Neural cell (in vitro differentiated cells): ENCODE results near the gene GPS1. TPM values are rescaled to one million over a fixed set of nuclear protein-coding genes. Genes with fewer than 3 reads are reported as not detected.

ENCODE experiments used
- H2AFZ ChIP-seq: fragments of 200-600, 300-800 bp; sonication (generic), shearing (Covaris generic); 2 replicates; pipeline ENCODE4 v1.6.0; 2014; ENCODE audit warnings: low read depth, mild to moderate bottlenecking, antibody characterized with exemption, low read length, moderate library complexity
- H3F3A ChIP-seq: fragments of 200-600 bp; shearing (Covaris generic); 2 replicates; pipeline ENCODE4 v1.6.1; 2016; ENCODE audit warnings: mild to moderate bottlenecking, moderate library complexity, mixed read lengths, antibody characterized with exemption, low read length; ENCODE audit not compliant: insufficient read depth, poor library complexity, severe bottlenecking
- H3K27ac ChIP-seq: fragments of 200-600, 300-800 bp; sonication (generic), shearing (Covaris generic); 2 replicates; pipeline ENCODE4 v1.5.1; 2014; ENCODE audit warnings: mild to moderate bottlenecking, low read length, moderate library complexity
- H3K27me3 ChIP-seq: fragments of 300-800, 200-600 bp; sonication (generic), shearing (Covaris generic); 2 replicates; pipeline ENCODE4 v1.6.0; 2014; ENCODE audit warnings: mild to moderate bottlenecking, low read depth, low read length, moderate library complexity; ENCODE audit not compliant: insufficient read depth
- H3K36me3 ChIP-seq: fragments of 300-800, 200-600 bp; sonication (generic), shearing (Covaris generic); 2 replicates; pipeline ENCODE4 v1.5.1; 2014; ENCODE audit warnings: mild to moderate bottlenecking, antibody characterized with exemption, low read length, moderate library complexity; ENCODE audit not compliant: insufficient read depth
- H3K4me2 ChIP-seq: fragments of 300-800, 200-600 bp; sonication (generic), shearing (Covaris generic); 2 replicates; pipeline ENCODE4 v1.6.0; 2014; ENCODE audit warnings: mild to moderate bottlenecking, low read length
- H3K4me3 ChIP-seq: fragments of 300-800, 200-600 bp; sonication (generic), shearing (Covaris generic); 2 replicates; pipeline ENCODE4 v1.5.1; 2014; ENCODE audit warnings: mild to moderate bottlenecking, low read length, moderate library complexity
- H3K79me2 ChIP-seq: fragments of 200-600 bp; shearing (Covaris generic); replicated peaks from 2 replicates; pipeline ENCODE4 v1.6.0; 2014; ENCODE audit warnings: mild to moderate bottlenecking, low read length, moderate library complexity; ENCODE audit not compliant: insufficient read depth
- H3K9ac ChIP-seq: fragments of 300-800, 200-600 bp; sonication (generic), shearing (Covaris generic); 2 replicates; pipeline ENCODE4 v1.6.1; 2016; ENCODE audit warnings: mild to moderate bottlenecking, low read length, mixed read lengths
- H3K9me2 ChIP-seq: fragments of 200-600 bp; shearing (Covaris generic); 2 replicates; pipeline ENCODE4 v1.6.1; 2016; ENCODE audit warnings: mild to moderate bottlenecking, low read length, mixed read lengths; ENCODE audit not compliant: insufficient read depth
- H3K9me3 ChIP-seq: fragments of 200-600, 300-800 bp; sonication (generic), shearing (Covaris generic); 2 replicates; pipeline ENCODE4 v1.6.1; 2016; ENCODE audit warnings: mild to moderate bottlenecking, mixed run types, low read length, moderate library complexity, mixed read lengths
- H4K20me1 ChIP-seq: fragments of 200-600 bp; shearing (Covaris generic); 2 replicates; pipeline ENCODE4 v1.6.1; 2016; ENCODE audit warnings: mild to moderate bottlenecking, mixed run types; ENCODE audit not compliant: insufficient read depth
- EP300 ChIP-seq: fragments of 450-650 bp; conservative IDR thresholded peaks from 2 replicates; pipeline ENCODE4 v1.6.1; 2014; ENCODE audit warnings: antibody characterized with exemption, mild to moderate bottlenecking, moderate library complexity; ENCODE audit not compliant: poor library complexity, severe bottlenecking
- EZH2 ChIP-seq: fragments of 200-600, 300-800 bp; shearing (Covaris generic), sonication (generic); IDR thresholded peaks from 2 replicates; pipeline ENCODE4 v1.6.1; 2014; ENCODE audit warnings: antibody characterized with exemption, low read length, borderline replicate concordance, mild to moderate bottlenecking; ENCODE audit not compliant: insufficient read depth, poor library complexity, severe bottlenecking
- MXI1 ChIP-seq: fragments of 450-650 bp; conservative IDR thresholded peaks from 2 replicates; pipeline ENCODE4 v1.6.1; 2014; ENCODE audit warnings: antibody characterized with exemption, mild to moderate bottlenecking; ENCODE audit not compliant: poor library complexity, severe bottlenecking
- POLR2AphosphoS5 ChIP-seq: IDR thresholded peaks from 2 replicates; pipeline ENCODE4 v1.6.1; 2012
- RAD21 ChIP-seq: fragments of 450-650 bp; conservative IDR thresholded peaks from 2 replicates; pipeline ENCODE4 v1.6.1; 2014; ENCODE audit warnings: antibody characterized with exemption, mild to moderate bottlenecking, moderate library complexity
- SMC3 ChIP-seq: fragments of 450-650 bp; conservative IDR thresholded peaks from 2 replicates; pipeline ENCODE4 v1.6.1; 2014; ENCODE audit warnings: antibody characterized with exemption, mild to moderate bottlenecking, moderate library complexity; ENCODE audit not compliant: poor library complexity
- TAF1 ChIP-seq: IDR thresholded peaks from 2 replicates; pipeline ENCODE4 v1.6.1; 2012; ENCODE audit warnings: low read depth
- polyA plus RNA-seq: library from polyadenylated mRNA; depleted of rRNA; stranded (reverse); fragments of >200 nt; gene quantifications from 2 replicates; pipeline ENCODE4 v1.2.3, GENCODE V29; 2014
- TF ChIP-seq, protein P1 (sequence below): fragments of 450-650 bp; IDR thresholded peaks from 2 replicates; pipeline ENCODE4 v1.5.1; 2014; ENCODE audit warnings: antibody characterized with exemption, mild to moderate bottlenecking, moderate library complexity; ENCODE audit not compliant: poor library complexity, severe bottlenecking
- TF ChIP-seq, protein P2 (sequence below): IDR thresholded peaks from 2 replicates; pipeline ENCODE4 v1.6.1; 2012; ENCODE audit warnings: borderline replicate concordance

The GPS1 gene
- polyA plus RNA-seq, 1 donor from 2014 or later: 170 TPM

DNA sequence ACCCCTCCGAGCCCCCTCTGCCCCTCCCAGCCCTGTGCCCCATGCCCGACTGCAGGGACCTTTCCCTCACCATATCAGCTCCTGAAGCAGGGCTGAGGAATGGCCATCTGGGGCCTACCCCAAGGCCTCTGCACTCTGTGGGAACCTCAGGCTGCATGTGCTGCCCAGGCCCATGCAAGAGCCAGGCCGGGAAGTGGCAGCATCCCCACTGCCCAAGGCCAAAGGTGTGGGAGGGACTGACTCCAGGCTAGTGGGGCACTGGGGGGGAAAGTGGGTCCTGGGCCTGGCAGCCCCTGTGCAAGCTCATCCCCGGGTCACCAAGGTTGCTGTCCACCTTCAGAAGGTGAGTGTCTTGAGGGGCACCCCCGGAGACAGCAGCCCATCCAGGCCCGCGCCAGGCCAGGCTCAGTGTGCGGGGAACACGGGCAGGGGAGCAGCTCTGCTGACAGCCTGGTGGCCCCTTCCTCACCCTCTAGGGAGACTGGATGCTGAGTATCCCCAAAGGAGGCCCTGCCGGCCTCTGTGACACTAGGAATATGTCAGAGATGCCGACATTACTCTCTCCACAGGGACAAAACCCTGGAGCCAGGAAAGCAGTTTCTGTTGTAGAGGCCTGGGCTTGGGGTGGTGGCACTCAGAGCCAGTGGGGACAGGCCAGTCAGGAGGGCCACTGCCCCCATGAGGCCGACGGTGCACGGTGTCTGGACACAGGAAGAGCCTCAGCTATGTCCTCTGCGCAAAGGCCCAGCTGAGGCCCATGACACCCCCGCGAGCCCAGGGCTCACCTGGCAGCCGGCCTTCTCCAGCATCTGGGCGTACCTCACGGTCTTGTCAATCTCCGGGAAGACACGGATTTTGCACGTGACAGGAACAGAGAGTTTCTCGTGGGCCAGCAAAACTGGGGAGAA lies 10.6 kb downstream of the GPS1 start:
- Histone ChIP-seq H3K36me3 (no peaks in the 10 kb centered on the region), H3K4me3 (no peak overlapping the region), H3K4me2 (no peak overlapping the region), H3K27me3 (no peaks in the 10 kb centered on the region), H3K9me2 (no peaks in the 10 kb centered on the region), H3K27ac (no peak overlapping the region), H3K79me2 (no peaks in the 10 kb centered on the region), H3F3A (no peaks in the 10 kb centered on the region), H3K9ac (no peak overlapping the region), H2AFZ (no peak overlapping the region), H3K9me3 (no peaks in the 10 kb centered on the region), H4K20me1 (no peaks in the 10 kb centered on the region)
- no peak for TF ChIP-seq SMC3
- TF ChIP-seq POLR2AphosphoS5: no peak
- TF ChIP-seq EP300: no peak
- TF ChIP-seq, protein P1, sequence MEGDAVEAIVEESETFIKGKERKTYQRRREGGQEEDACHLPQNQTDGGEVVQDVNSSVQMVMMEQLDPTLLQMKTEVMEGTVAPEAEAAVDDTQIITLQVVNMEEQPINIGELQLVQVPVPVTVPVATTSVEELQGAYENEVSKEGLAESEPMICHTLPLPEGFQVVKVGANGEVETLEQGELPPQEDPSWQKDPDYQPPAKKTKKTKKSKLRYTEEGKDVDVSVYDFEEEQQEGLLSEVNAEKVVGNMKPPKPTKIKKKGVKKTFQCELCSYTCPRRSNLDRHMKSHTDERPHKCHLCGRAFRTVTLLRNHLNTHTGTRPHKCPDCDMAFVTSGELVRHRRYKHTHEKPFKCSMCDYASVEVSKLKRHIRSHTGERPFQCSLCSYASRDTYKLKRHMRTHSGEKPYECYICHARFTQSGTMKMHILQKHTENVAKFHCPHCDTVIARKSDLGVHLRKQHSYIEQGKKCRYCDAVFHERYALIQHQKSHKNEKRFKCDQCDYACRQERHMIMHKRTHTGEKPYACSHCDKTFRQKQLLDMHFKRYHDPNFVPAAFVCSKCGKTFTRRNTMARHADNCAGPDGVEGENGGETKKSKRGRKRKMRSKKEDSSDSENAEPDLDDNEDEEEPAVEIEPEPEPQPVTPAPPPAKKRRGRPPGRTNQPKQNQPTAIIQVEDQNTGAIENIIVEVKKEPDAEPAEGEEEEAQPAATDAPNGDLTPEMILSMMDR: no peak
- TF ChIP-seq MXI1: no peak
- TF ChIP-seq TAF1: no peak
- TF ChIP-seq, protein P2, sequence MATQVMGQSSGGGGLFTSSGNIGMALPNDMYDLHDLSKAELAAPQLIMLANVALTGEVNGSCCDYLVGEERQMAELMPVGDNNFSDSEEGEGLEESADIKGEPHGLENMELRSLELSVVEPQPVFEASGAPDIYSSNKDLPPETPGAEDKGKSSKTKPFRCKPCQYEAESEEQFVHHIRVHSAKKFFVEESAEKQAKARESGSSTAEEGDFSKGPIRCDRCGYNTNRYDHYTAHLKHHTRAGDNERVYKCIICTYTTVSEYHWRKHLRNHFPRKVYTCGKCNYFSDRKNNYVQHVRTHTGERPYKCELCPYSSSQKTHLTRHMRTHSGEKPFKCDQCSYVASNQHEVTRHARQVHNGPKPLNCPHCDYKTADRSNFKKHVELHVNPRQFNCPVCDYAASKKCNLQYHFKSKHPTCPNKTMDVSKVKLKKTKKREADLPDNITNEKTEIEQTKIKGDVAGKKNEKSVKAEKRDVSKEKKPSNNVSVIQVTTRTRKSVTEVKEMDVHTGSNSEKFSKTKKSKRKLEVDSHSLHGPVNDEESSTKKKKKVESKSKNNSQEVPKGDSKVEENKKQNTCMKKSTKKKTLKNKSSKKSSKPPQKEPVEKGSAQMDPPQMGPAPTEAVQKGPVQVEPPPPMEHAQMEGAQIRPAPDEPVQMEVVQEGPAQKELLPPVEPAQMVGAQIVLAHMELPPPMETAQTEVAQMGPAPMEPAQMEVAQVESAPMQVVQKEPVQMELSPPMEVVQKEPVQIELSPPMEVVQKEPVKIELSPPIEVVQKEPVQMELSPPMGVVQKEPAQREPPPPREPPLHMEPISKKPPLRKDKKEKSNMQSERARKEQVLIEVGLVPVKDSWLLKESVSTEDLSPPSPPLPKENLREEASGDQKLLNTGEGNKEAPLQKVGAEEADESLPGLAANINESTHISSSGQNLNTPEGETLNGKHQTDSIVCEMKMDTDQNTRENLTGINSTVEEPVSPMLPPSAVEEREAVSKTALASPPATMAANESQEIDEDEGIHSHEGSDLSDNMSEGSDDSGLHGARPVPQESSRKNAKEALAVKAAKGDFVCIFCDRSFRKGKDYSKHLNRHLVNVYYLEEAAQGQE: no peak
- no peak for TF ChIP-seq RAD21
- no peak for TF ChIP-seq EZH2

DNA sequence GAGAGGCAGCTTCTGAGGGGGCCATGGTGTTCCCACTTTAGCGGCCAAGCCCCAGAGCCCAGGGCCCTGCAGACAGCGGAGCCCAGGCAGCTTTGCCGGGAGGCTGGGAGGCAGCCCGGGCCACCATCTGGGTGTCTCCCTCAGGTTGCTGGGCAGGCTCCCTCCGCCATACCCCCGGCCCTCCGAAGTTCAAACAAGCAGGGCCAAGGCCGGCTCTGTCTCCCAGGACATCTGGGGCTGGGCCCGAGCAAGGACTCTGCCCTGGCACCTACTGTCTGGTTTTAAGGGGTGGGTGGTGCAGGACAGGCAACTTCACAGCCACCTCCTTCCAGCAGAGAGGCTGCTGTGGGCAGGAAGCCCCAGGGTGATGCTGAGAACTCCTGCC lies 11.3 kb downstream of the GPS1 start:
- no peak overlapping the region for H2AFZ ChIP-seq
- TF ChIP-seq RAD21: no peak
- no peak for TF ChIP-seq EP300
- TF ChIP-seq, protein P1: no peak
- TF ChIP-seq MXI1: no peak
- TF ChIP-seq TAF1: no peak
- TF ChIP-seq SMC3: no peak
- no peak for TF ChIP-seq POLR2AphosphoS5
- TF ChIP-seq, protein P2: no peak
- no peak for TF ChIP-seq EZH2
- no peaks in the 10 kb centered on the region for H3F3A ChIP-seq
- H3K9me2 ChIP-seq: no peaks in the 10 kb centered on the region
- no peak overlapping the region for H3K4me3 ChIP-seq
- no peak overlapping the region for H3K4me2 ChIP-seq
- H4K20me1 ChIP-seq: no peaks in the 10 kb centered on the region
- no peak overlapping the region for H3K27ac ChIP-seq
- H3K79me2 ChIP-seq: no peaks in the 10 kb centered on the region
- no peaks in the 10 kb centered on the region for H3K9me3 ChIP-seq
- H3K36me3 ChIP-seq: no peaks in the 10 kb centered on the region
- no peak overlapping the region for H3K9ac ChIP-seq
- no peaks in the 10 kb centered on the region for H3K27me3 ChIP-seq
